Cardiac septum (tissue), 1 donor: ENCODE data around the gene ENDOV. TPM values are rescaled to one million over a fixed set of nuclear protein-coding genes. Genes with fewer than 3 reads are reported as not detected.
A peak's percentile ranks its signal among the peaks of the same experiment; 100 is the strongest.
"Not testable (repeated sequence)": the region's sequence is repeated elsewhere in the genome, so short reads cannot be mapped to it uniquely, and the experiment has no call there.

Experiments
- DNase-seq: peaks from one replicate; pipeline ENCODE4 v3.0.0-alpha.2; 2020; ENCODE audit warnings: low spot score
- intact Hi-C: fragments of 100-400 bp; cut with DNase I; formaldehyde crosslinking; loops from one replicate; pipeline ENCODE4 v1.14.0; 2022
- total RNA-seq: library from RNA; stranded (reverse); fragmentation: NEBNext Ultra II Directional; extraction: Animal tissue kit (Norgen Biotek cat#: 25700); gene quantifications from one replicate; pipeline ENCODE4 v1.2.1, GENCODE V29; 2021
- donor health status: DM: no; HTN: no; CAD: no.

The ENDOV gene
- total RNA-seq, 1 donor from 2014 or later: 12.8 TPM

DNA sequence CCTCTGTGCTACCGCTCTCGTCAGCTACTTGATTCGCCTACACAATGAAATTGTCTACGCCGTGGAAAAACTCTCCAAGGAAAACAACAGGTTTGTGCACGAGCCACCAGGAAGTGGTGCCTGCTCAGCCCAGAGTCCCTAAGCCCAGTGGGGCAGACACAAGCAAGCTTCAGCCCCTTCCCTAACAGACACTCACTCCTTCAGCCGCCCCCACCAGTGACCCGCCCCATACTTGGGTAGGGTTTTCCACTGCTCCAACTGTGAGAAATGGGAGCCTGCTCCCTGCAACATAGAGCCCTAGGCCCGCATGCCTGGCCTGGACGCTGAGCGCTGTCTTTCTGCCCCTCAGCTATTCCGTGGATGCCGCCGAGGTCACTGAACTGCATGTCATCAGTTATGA is 28.6 kb upstream of the ENDOV start:
- DNase-seq: peak; percentile 10
- intact Hi-C loops: no loop called here

GRCh38 chr17:80387071-80387470 is 27.9 kb upstream of the ENDOV start:
- peak; percentile 44 for DNase-seq
- intact Hi-C loops: no loop called here

DNA sequence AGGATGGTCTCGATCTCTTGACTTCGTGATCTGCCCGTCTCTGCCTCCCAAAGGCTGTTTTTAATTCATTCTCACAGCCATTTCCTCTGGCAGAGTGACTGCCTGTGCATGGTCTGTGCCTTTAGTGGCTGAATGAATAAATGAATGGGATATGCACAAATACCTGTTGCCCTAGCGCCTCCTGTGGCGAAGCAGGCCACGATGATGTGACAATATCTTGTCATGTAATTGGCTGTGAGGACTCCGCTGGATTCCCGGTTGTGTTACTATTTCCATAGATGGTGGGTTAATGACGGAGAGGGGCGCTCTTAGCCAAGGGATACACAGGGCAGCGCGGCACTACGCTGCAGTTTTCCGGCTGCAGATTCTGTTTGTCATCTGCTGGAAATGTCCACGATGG is 26.8 kb upstream of the ENDOV start:
- no peak for DNase-seq
- intact Hi-C loops: no loop called here

DNA sequence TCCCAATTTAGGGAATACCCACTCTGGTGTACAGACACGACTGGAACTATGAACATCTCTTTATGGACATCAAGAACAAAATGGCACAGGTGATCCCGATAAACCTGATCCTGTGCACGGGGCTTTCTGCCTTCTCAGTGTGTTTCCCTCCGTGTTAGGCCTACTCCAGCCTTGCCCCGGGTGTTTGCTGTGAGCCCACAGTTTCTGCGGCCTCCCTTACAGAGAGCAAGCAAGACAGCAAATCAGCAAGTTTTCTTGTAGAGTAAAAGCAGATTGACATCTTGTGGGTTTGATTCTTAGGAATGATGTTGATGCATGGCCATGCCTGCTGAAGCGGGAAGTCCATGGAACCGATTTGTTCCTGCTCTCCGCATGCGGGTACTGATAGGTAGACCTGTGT is 26.4 kb upstream of the ENDOV start:
- DNase-seq: no peak
- intact Hi-C loops: no loop called here

DNA sequence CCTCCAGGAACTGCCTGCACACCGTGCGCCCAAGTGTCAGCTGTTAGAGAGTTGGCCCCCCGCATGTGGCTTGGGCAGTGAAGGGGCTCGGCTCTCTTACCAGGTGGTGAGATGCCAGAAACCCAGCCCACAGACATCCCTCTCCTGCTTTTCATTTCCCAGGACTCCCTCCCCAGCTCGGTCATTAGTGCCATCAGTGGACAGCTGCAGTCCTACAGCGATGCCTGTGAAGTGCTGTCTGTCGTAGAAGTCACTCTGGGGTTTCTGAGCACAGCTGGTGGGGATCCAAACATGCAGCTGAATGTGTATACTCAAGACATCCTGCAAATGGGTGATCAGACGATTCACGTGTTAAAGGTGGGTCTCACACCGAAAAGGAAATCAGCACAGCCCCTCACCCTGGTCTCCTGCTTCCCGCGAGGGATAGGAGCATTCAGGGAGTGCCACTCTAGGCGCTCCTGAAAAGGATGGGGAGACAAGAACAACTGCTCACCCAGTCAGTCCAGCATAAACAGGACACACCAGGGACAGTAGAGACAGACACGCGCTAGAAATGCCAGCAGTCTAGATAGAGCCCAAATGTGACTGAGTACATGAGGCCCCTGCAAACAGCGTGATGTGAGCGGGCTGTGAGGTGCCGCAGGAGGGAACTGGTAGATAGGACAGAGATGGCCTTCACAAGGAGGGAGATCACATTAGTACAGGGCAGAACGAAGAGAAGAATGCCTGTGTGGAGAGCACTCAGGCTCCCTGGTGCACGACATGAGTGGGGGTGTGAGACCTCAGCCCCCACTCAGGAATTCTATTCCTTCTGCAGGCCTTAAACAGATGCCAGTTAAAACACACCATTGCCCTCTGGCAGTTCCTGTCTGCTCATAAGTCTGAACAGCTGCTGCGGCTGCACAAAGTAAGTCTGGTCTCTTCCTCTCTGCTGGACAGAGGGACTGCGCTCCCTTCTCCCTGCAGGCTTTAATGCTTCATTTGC is 25.7 kb upstream of the ENDOV start:
- intact Hi-C loops: no loop called here
- DNase-seq: no peak

DNA sequence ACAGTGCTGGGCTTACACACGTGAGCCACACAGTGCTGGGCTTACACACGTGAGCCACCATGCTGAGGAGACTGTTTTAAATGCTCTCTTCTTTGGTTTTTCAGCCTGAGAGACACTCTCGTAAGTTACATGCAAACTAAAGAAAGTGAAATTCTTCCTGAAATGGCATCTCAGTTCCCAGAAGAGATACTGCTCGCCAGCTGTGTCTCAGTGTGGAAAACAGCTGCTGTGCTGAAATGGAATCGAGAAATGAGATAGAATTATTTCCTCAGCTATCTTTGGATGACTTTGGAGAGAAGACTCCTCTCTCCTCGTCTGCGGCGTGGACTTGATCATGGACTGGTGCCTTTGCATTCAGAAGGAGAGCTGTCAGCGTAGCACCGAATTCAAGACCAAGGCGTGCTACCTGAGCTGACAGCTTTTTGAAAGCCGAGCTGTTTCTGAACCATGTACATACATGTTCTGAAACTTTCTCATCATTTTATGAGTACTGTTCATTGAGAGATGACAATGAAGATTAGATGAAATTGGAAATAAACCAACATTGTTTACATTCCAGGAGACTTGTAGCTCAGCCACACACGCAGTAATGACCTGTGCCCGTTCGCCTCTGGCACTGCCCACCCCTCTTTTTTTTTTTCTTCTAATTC is 21.6 kb upstream of the ENDOV start:
- intact Hi-C loops: no loop called here
- no peak for DNase-seq

GRCh38 chr17:80393961-80394360 is 21.0 kb upstream of the ENDOV start:
- DNase-seq: no peak
- intact Hi-C loops: no loop called here

GRCh38 chr17:80394629-80395216 is 20.2 kb upstream of the ENDOV start:
- no peak for DNase-seq
- intact Hi-C loops: no loop called here

DNA sequence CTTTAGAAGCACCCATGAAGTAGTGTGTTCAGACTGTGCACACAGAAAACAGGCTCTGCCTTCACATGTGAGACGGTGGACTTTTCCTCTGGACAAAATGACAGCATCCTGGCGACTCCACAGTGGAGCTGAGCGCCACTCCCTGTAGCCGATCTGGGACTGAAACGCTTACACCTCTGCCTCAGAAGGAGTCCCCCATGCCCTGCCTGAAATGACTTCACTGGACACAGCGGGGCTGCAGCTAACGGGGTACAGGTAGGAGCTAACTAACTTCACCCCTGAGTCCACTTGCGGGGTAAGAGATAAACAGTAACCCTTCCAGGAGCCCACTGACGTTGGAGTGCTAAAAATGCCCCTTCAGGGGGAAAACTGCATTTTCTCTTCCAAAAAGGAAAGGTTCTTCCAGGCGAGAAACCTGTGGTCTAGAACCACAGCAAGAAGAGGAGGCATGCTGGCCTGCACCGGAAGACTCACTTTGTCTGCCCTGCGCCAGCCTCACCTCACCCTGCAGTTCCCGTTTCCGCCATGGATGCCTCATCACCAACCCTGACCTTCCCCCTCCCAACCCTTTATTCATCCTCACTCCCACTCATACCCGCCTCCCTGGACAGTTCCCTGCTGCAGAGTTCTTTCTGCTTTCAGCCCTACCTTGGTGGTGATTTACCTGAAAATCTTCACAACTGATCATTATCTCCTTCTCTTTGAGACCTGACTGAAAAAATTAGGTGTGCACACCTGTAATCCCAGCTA is 19.4 kb upstream of the ENDOV start:
- DNase-seq: no peak
- intact Hi-C loops: no loop called here

GRCh38 chr17:80396157-80397033 is 18.6 kb upstream of the ENDOV start:
- intact Hi-C loops: no loop called here
- no peak for DNase-seq

GRCh38 chr17:80397034-80397387 is 18.0 kb upstream of the ENDOV start:
- no peak for DNase-seq
- intact Hi-C loops: no loop called here

DNA sequence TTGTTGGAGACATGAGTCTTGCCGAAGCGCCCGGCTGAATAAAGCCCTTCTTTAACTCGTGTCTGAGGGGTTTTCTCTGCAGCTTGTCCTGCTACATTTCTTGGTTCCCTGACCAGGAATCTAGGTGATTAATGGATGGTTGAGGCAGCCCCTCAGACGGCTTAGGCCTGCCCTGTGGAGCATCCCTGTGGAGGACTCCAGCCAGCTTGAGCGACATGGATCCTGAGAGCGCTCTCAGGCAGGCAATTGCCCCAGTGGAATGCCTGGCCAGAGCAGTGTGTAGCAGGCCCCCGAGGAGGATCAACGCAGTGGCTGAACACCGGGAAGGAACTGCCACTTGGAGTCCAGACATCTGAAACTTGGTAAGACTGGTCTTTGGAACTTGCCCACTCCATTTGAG is 17.3 kb upstream of the ENDOV start:
- intact Hi-C loops: no loop called here
- no peak for DNase-seq

GRCh38 chr17:80401086-80401485 is 13.9 kb upstream of the ENDOV start:
- intact Hi-C loops, DNase-seq: not testable (repeated sequence)

DNA sequence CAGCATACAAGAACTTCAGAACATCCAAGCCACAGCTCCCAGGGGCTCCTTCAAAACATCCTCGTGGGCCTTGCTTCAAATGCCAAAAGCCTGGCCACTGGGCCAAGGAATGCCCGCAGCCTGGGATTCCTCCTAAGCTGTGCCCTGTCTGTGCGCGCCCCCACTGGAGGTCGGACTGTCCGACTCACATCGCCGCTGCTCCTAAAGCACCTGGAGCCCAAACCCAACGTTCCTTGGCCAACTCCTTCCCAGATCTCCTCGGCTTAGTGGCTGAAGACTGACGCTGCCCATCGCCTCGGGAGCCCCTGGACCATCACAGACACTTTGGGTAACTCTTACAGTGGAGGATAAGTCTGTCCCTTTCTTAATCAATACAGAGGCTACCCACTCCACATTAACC is 12.9 kb upstream of the ENDOV start:
- not testable (repeated sequence) for DNase-seq

GRCh38 chr17:80402959-80403358 is 12.0 kb upstream of the ENDOV start:
- intact Hi-C loops: no loop called here
- no peak for DNase-seq

More for the DNA sequence above, 12.9 kb upstream of the ENDOV start:
- intact Hi-C loops: not testable (repeated sequence)

- DNase-seq: no peak
- intact Hi-C loops: no loop called here
Measured at GRCh38 chr17:80406146-80406545, 8.8 kb upstream of the ENDOV start.

- DNase-seq, intact Hi-C loops: not testable (repeated sequence)
Measured at GRCh38 chr17:80407917-80408316, 7.0 kb upstream of the ENDOV start.

DNA sequence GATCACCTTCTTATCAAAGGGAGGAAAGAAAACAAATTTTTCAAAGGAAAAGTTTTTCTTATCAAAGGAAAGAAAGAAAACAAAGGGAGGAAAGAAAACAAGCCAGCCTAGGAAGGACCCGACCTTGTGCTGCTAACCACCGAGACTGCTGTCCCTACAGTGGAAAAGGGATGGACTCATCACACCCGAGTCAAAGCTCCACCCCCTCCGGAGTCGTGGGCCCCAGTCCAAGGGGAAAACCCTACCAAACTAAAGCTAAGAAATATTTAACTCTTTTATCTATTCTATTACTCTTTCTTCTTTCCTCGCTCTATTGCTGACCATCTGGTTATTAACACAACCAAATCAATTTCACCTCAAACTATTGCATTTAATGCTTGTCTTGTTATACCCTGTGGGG is 6.1 kb upstream of the ENDOV start:
- intact Hi-C loops: no loop called here
- no peak for DNase-seq

GRCh38 chr17:80409626-80410025 is 5.3 kb upstream of the ENDOV start:
- no peak for DNase-seq
- intact Hi-C loops: no loop called here
